Measurements from ENCODE around the gene CHCHD6.
A peak's percentile ranks its signal among the peaks of the same experiment; 100 is the strongest.

The CHCHD6 gene

GRCh38 chr3:127001486-127002194 is 297.6 kb downstream of the CHCHD6 start:
- DNase-seq (ENCODE audit: low spot score): no peak
- Histone ChIP-seq H3K27ac (peak overlapping the region; percentile 68 to 90), H3K4me3 (peak overlapping the region; percentile 59)
- TF ChIP-seq, protein P1, sequence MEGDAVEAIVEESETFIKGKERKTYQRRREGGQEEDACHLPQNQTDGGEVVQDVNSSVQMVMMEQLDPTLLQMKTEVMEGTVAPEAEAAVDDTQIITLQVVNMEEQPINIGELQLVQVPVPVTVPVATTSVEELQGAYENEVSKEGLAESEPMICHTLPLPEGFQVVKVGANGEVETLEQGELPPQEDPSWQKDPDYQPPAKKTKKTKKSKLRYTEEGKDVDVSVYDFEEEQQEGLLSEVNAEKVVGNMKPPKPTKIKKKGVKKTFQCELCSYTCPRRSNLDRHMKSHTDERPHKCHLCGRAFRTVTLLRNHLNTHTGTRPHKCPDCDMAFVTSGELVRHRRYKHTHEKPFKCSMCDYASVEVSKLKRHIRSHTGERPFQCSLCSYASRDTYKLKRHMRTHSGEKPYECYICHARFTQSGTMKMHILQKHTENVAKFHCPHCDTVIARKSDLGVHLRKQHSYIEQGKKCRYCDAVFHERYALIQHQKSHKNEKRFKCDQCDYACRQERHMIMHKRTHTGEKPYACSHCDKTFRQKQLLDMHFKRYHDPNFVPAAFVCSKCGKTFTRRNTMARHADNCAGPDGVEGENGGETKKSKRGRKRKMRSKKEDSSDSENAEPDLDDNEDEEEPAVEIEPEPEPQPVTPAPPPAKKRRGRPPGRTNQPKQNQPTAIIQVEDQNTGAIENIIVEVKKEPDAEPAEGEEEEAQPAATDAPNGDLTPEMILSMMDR (IDR thresholded peaks at IDR 0.05): no peak

DNA sequence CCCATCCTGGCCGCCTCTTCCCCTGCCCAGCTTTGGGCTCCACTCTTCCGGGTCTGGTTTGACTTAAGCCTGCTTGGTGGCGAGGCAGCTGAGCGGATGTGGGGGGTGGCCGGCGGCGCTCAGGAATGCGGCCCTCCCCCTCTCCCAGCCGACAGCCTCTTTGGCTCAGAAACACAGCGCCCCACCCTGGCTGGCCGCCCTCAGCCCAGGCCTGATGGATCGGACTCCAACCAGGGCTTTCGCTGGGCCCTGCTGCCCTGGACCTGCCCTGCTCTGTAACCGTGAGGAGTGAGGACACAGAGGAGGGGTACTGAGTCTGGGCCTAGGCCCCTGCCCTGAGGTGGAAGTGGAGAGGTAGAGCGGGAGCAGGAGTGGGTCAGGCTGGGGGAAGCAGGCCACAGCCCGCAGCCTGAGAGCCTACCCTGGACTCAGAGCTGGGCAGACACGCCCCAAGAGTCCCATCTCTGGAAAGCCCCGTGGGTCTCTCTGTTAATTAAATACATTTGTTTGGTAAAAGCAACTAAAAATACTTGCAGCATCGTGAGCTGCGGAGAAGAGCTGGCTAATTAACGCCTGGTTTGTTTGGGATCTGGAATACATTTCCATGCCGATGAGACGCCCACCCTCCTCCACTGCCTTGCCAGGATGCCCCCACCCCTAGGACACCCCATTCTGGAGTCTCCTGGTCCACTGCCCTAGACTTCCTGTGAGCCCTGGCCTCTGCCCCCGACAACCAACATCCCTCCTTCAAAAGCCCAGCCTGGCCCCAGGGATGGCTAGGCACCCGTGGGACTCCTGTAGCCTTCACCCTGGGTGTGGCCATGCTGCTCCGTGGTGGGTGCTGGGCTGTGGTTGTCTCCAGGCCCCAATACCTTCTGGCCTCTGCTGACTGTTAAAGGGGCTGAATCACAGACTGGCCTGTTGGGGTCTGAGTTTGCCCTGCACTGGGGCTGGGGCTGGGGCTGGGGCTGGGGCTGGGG is 298.4 kb downstream of the CHCHD6 start:
- DNase-seq (ENCODE audit: low spot score): peak; percentile 94
- peak overlapping the region; percentile 68 to 90 for H3K27ac ChIP-seq
- TF ChIP-seq, protein P1 (IDR thresholded peaks at IDR 0.05): no peak
- H3K4me3 ChIP-seq: peak overlapping the region; percentile 59

- Histone ChIP-seq H3K4me3 (no peak overlapping the region), H3K27ac (peak overlapping the region in 1 of 2 donors; percentile 90)
- TF ChIP-seq, protein P1 (IDR thresholded peaks at IDR 0.05): no peak
- no peak for DNase-seq (ENCODE audit: low spot score)
These were observed 299.1 kb downstream of the CHCHD6 start for GRCh38 chr3:127003175-127003555.

- DNase-seq (ENCODE audit: low spot score): no peak
- H3K4me3 ChIP-seq: no peak overlapping the region
- H3K27ac ChIP-seq: peak overlapping the region in 1 of 2 donors; percentile 90
These were observed 299.7 kb downstream of the CHCHD6 start for GRCh38 chr3:127003601-127004280.

GRCh38 chr3:127004641-127005397 is 300.8 kb downstream of the CHCHD6 start:
- no peak overlapping the region for H3K27ac ChIP-seq
- DNase-seq (ENCODE audit: low spot score): no peak
- TF ChIP-seq, protein P1 (IDR thresholded peaks at IDR 0.05): no peak
- H3K4me3 ChIP-seq: no peak overlapping the region

More at GRCh38 chr3:127003601-127004280, 299.7 kb downstream of the CHCHD6 start:
- TF ChIP-seq, protein P1 (IDR thresholded peaks at IDR 0.05): no peak

DNA sequence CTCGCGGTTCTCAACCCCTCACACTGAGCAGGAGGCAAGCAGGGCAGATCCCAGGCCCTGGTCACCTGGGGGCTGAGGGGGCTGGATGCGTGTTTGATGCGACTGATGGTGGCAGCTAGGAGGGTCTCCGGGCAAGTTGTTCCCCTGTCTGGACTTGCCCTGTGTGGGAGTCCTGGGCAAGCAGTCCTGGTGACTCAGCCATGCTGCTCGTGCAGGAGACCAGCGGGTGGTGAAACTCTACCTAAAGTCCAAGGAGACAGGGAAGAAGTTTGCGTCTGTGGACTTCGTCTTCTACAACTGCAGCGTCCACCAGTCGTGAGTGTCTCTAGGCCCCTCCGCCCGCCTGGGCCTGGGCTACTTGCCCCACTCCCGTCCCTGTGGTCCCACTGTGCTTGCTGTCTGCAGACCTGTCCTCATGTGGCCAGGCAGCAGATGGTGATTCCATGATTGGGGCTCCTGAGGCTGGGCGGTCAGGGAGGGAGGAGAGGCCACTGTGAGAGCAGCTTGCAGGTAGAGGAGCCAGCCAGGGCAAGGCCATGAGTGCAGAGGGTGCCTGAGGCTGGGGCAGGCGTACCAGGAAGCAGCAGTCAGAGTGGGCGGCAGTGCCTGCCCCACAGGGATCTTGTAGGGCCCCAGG is 301.9 kb downstream of the CHCHD6 start:
- no peak for DNase-seq (ENCODE audit: low spot score)
- TF ChIP-seq, protein P1 (IDR thresholded peaks at IDR 0.05): no peak
- Histone ChIP-seq H3K4me3 (no peak overlapping the region), H3K27ac (no peak overlapping the region)

All from coronary artery (tissue), 2 donors.